ENCODE measurements around the gene ATG4D.

The ATG4D gene

GRCh38 chr19:10548746-10549276 lies 5.1 kb downstream of the ATG4D start:
- TF ChIP-seq ESRRG (CRISPR knock-in tag; IDR thresholded peaks at IDR 0.05) (no peak), RARB (CRISPR knock-in tag; IDR thresholded peaks at IDR 0.05) (no peak), OSR1 (CRISPR knock-in tag; IDR thresholded peaks at IDR 0.05) (no peak), BACH2 (CRISPR knock-in tag; IDR thresholded peaks at IDR 0.05; ENCODE audit: borderline replicate concordance) (no peak), ZNF565 (CRISPR knock-in tag; conservative IDR thresholded peaks at IDR 0.05; ENCODE audit: low read depth) (no peak), GLIS3 (CRISPR knock-in tag; IDR thresholded peaks at IDR 0.05) (no peak), ISL1 (CRISPR knock-in tag; IDR thresholded peaks at IDR 0.05) (no peak), PATZ1 (CRISPR knock-in tag; IDR thresholded peaks at IDR 0.05; ENCODE audit: borderline replicate concordance) (no peak), ZFP3 (CRISPR knock-in tag; IDR thresholded peaks at IDR 0.05) (no peak), ZC3H10 (CRISPR knock-in tag; IDR thresholded peaks at IDR 0.05) (no peak), SNAI2 (CRISPR knock-in tag; IDR thresholded peaks at IDR 0.05) (no peak), POU6F1 (CRISPR knock-in tag; IDR thresholded peaks at IDR 0.05; ENCODE audit: borderline replicate concordance, low read depth) (no peak), PPARA (CRISPR knock-in tag; IDR thresholded peaks at IDR 0.05; ENCODE audit: borderline replicate concordance) (no peak), CSDC2 (CRISPR knock-in tag; IDR thresholded peaks at IDR 0.05) (no peak), ZFP30 (CRISPR knock-in tag; IDR thresholded peaks at IDR 0.05) (no peak), TSHZ2 (CRISPR knock-in tag; IDR thresholded peaks at IDR 0.05) (no peak), TCF4 (CRISPR knock-in tag; IDR thresholded peaks at IDR 0.05; ENCODE audit: borderline replicate concordance) (no peak)
- no peak for ATAC-seq

GRCh38 chr19:10549733-10550132 lies 6.0 kb downstream of the ATG4D start:
- no peak for ATAC-seq
- TF ChIP-seq TSHZ2 (CRISPR knock-in tag; IDR thresholded peaks at IDR 0.05) (no peak), ZFP3 (CRISPR knock-in tag; IDR thresholded peaks at IDR 0.05) (no peak), TCF4 (CRISPR knock-in tag; IDR thresholded peaks at IDR 0.05; ENCODE audit: borderline replicate concordance) (no peak), BACH2 (CRISPR knock-in tag; IDR thresholded peaks at IDR 0.05; ENCODE audit: borderline replicate concordance) (no peak), ZC3H10 (CRISPR knock-in tag; IDR thresholded peaks at IDR 0.05) (no peak), ARNTL (CRISPR knock-in tag; IDR thresholded peaks at IDR 0.05; ENCODE audit: borderline replicate concordance, low read depth) (no peak), CREB5 (CRISPR knock-in tag; IDR thresholded peaks at IDR 0.05; ENCODE audit: low read depth) (no peak), TOX (CRISPR knock-in tag; IDR thresholded peaks at IDR 0.05; ENCODE audit: borderline replicate concordance) (no peak), ZNF8 (CRISPR knock-in tag; IDR thresholded peaks at IDR 0.05) (no peak), PATZ1 (CRISPR knock-in tag; IDR thresholded peaks at IDR 0.05; ENCODE audit: borderline replicate concordance) (no peak), POU6F1 (CRISPR knock-in tag; IDR thresholded peaks at IDR 0.05; ENCODE audit: borderline replicate concordance, low read depth) (no peak), RARB (CRISPR knock-in tag; IDR thresholded peaks at IDR 0.05) (no peak), ISL1 (CRISPR knock-in tag; IDR thresholded peaks at IDR 0.05) (no peak)

Measured in SK-N-SH treated with all-trans-retinoic acid at 6 μM for 48 hours (cell line).